Nephron (organoid): ENCODE measurements around the gene SLC27A6.

Experiments used
- H3K27ac Mint-ChIP-seq, 3 experiments: 2 replicates each; pipeline ENCODE4 v1.8.0; 2020; ENCODE audit warnings: mixed read lengths in 3 of 3, mild to moderate bottlenecking in 2 of 3, moderate library complexity in 1 of 3
- H3K27me3 Mint-ChIP-seq: 2 replicates; pipeline ENCODE4 v1.8.0; 2021; ENCODE audit warnings: low read depth, mild to moderate bottlenecking, moderate library complexity, mixed read lengths
- H3K36me3 Mint-ChIP-seq: 2 replicates; pipeline ENCODE4 v1.8.0; 2020; ENCODE audit warnings: low read depth, mixed read lengths
- H3K4me1 Mint-ChIP-seq: 2 replicates; pipeline ENCODE4 v1.8.0; 2020; ENCODE audit warnings: mixed read lengths
- H3K4me3 Mint-ChIP-seq, 3 experiments: 2 replicates each; pipeline ENCODE4 v1.8.0; 2020; ENCODE audit warnings: mild to moderate bottlenecking in 3 of 3, mixed read lengths in 3 of 3, moderate library complexity in 2 of 3
- H3K9me3 Mint-ChIP-seq: 2 replicates; pipeline ENCODE4 v1.8.0; 2020; ENCODE audit warnings: mixed read lengths
- TF ChIP-seq, protein P1 (sequence below), 3 experiments: fragments of 200-600 bp; sonication (generic); IDR thresholded peaks; one replicate each; pipeline ENCODE4 v1.5.0; 2021; ENCODE audit warnings: antibody characterized with exemption in 3 of 3; ENCODE audit not compliant: unreplicated experiment in 3 of 3

The SLC27A6 gene

GRCh38 chr5:129014185-129014584 lies 48.9 kb downstream of the SLC27A6 start:
- H3K4me1 Mint-ChIP-seq: peaks cover 10% of the 10 kb centered on the region
- TF ChIP-seq, protein P1, sequence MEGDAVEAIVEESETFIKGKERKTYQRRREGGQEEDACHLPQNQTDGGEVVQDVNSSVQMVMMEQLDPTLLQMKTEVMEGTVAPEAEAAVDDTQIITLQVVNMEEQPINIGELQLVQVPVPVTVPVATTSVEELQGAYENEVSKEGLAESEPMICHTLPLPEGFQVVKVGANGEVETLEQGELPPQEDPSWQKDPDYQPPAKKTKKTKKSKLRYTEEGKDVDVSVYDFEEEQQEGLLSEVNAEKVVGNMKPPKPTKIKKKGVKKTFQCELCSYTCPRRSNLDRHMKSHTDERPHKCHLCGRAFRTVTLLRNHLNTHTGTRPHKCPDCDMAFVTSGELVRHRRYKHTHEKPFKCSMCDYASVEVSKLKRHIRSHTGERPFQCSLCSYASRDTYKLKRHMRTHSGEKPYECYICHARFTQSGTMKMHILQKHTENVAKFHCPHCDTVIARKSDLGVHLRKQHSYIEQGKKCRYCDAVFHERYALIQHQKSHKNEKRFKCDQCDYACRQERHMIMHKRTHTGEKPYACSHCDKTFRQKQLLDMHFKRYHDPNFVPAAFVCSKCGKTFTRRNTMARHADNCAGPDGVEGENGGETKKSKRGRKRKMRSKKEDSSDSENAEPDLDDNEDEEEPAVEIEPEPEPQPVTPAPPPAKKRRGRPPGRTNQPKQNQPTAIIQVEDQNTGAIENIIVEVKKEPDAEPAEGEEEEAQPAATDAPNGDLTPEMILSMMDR (IDR thresholded peaks at IDR 0.05; ENCODE audit: unreplicated experiment in 3 of 3): no peak
- no peaks in the 10 kb centered on the region for H3K36me3 Mint-ChIP-seq
- peaks cover 3% of the 10 kb centered on the region for H3K9me3 Mint-ChIP-seq
- no peaks in the 10 kb centered on the region for H3K27me3 Mint-ChIP-seq
- no peak overlapping the region for H3K27ac Mint-ChIP-seq
- H3K4me3 Mint-ChIP-seq: no peak overlapping the region

DNA sequence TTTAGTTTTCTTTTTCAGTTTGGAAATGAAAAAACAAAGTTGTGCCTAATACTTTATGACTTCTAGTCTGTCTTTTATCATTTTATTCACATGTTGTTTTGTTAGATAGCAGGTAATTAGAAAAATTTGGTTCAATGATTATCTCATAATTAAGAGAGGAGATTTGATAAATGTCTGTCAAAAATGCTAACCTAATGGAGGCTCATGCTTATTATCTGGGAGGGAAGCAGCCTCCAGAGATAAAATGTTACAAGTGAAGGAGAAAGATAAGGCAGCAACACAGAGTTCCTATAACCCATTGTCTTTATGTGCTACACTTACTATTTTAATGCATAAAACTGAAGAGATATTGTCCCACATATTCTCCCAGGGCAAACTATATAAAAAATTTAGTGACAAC lies 53.5 kb downstream of the SLC27A6 start:
- H3K27me3 Mint-ChIP-seq: no peaks in the 10 kb centered on the region
- TF ChIP-seq, protein P1 (IDR thresholded peaks at IDR 0.05; ENCODE audit: unreplicated experiment in 3 of 3): no peak
- no peak overlapping the region for H3K4me3 Mint-ChIP-seq
- H3K9me3 Mint-ChIP-seq: no peaks in the 10 kb centered on the region
- no peak overlapping the region for H3K27ac Mint-ChIP-seq
- no peaks in the 10 kb centered on the region for H3K36me3 Mint-ChIP-seq
- peaks cover 10% of the 10 kb centered on the region for H3K4me1 Mint-ChIP-seq

- Mint-ChIP-seq H3K9me3 (no peaks in the 10 kb centered on the region), H3K27me3 (no peaks in the 10 kb centered on the region), H3K36me3 (no peaks in the 10 kb centered on the region), H3K27ac (no peak overlapping the region), H3K4me1 (peaks cover 10% of the 10 kb centered on the region), H3K4me3 (no peak overlapping the region)
- TF ChIP-seq, protein P1 (IDR thresholded peaks at IDR 0.05; ENCODE audit: unreplicated experiment in 3 of 3): no peak
Observed at GRCh38 chr5:129019401-129019908, 54.2 kb downstream of the SLC27A6 start.

- no peaks in the 10 kb centered on the region for H3K36me3 Mint-ChIP-seq
- H3K27me3 Mint-ChIP-seq: no peaks in the 10 kb centered on the region
- TF ChIP-seq, protein P1 (IDR thresholded peaks at IDR 0.05; ENCODE audit: unreplicated experiment in 3 of 3): no peak
- no peak overlapping the region for H3K27ac Mint-ChIP-seq
- no peaks in the 10 kb centered on the region for H3K9me3 Mint-ChIP-seq
- no peak overlapping the region for H3K4me3 Mint-ChIP-seq
- H3K4me1 Mint-ChIP-seq: peaks cover 10% of the 10 kb centered on the region
Observed at GRCh38 chr5:129020683-129021082, 55.4 kb downstream of the SLC27A6 start.

GRCh38 chr5:129021744-129022143 lies 56.5 kb downstream of the SLC27A6 start:
- no peaks in the 10 kb centered on the region for H3K36me3 Mint-ChIP-seq
- H3K4me3 Mint-ChIP-seq: no peak overlapping the region
- H3K9me3 Mint-ChIP-seq: no peaks in the 10 kb centered on the region
- TF ChIP-seq, protein P1 (IDR thresholded peaks at IDR 0.05; ENCODE audit: unreplicated experiment in 3 of 3): no peak
- H3K27me3 Mint-ChIP-seq: no peaks in the 10 kb centered on the region
- no peak overlapping the region for H3K27ac Mint-ChIP-seq
- H3K4me1 Mint-ChIP-seq: peaks cover 10% of the 10 kb centered on the region

GRCh38 chr5:129022599-129022998 lies 57.3 kb downstream of the SLC27A6 start:
- H3K4me1 Mint-ChIP-seq: peaks cover 4% of the 10 kb centered on the region
- TF ChIP-seq, protein P1 (IDR thresholded peaks at IDR 0.05; ENCODE audit: unreplicated experiment in 3 of 3): no peak
- H3K27ac Mint-ChIP-seq: no peak overlapping the region
- no peaks in the 10 kb centered on the region for H3K36me3 Mint-ChIP-seq
- H3K4me3 Mint-ChIP-seq: no peak overlapping the region
- no peaks in the 10 kb centered on the region for H3K27me3 Mint-ChIP-seq
- no peaks in the 10 kb centered on the region for H3K9me3 Mint-ChIP-seq
